Measurements from ENCODE around the gene TBXA2R. TPM values are rescaled to one million over a fixed set of nuclear protein-coding genes. Genes with fewer than 3 reads are reported as not detected.
"Not testable (repeated sequence)": the region's sequence is repeated elsewhere in the genome, so short reads cannot be mapped to it uniquely, and the experiment has no call there.

Gene TBXA2R
- total RNA-seq, 4 donors from 2014 or later, result 0.27 to 0.79 TPM; not detected in 2

- Histone ChIP-seq H3K4me3 (no peak overlapping the region), H3K36me3 (peaks cover 0 to 14% (median 5%) of the 10 kb centered on the region in 4 donors), H3K27ac (no peak overlapping the region), H3K4me1 (no peaks in the 10 kb centered on the region), H3K9me3 (no peaks in the 10 kb centered on the region), H3K27me3 (no peaks in the 10 kb centered on the region)
- 89% methylated on average over 3 to 22 of the region's 22 CpGs for WGBS, 2 donors (ENCODE audit: low coverage in 1 of 2)
- DNase-seq, result no peak
- no peak for TF ChIP-seq CTCF (IDR thresholded peaks at IDR 0.05)
- TF ChIP-seq POLR2AphosphoS5 (IDR thresholded peaks at IDR 0.05), result no peak
- TF ChIP-seq POLR2A (IDR thresholded peaks at IDR 0.05), result no peak
- TF ChIP-seq EP300 (IDR thresholded peaks at IDR 0.05; ENCODE audit: low read depth), result no peak
- intact Hi-C loops (cut with DNase I; ENCODE audit: low total_unique reads) (no loop called here), in situ Hi-C loops (cut with MboI; ENCODE audit: low pct_ligation_motif_present in 1 of 4, low pct_unique_long_range_greater_than_20kb in 1 of 4, low sequenced_read_pairs in 3 of 4) (no loop called here)
Measured at GRCh38 chr19:3633559-3633988, 26.9 kb upstream of the TBXA2R start.

- Histone ChIP-seq H3K4me1 (no peaks in the 10 kb centered on the region), H3K4me3 (no peak overlapping the region), H3K27me3 (no peaks in the 10 kb centered on the region), H3K9me3 (no peaks in the 10 kb centered on the region), H3K27ac (no peak overlapping the region), H3K36me3 (peaks cover 0 to 10% (median 3%) of the 10 kb centered on the region in 4 donors)
- 91 to 100% methylated on average over 5 to 50 of the region's 50 CpGs for WGBS, 2 donors (ENCODE audit: low coverage in 1 of 2)
- intact Hi-C loops (cut with DNase I; ENCODE audit: low total_unique reads), result no loop called here
- no peak for DNase-seq
- in situ Hi-C loops (cut with MboI; ENCODE audit: low pct_ligation_motif_present in 1 of 4, low pct_unique_long_range_greater_than_20kb in 1 of 4, low sequenced_read_pairs in 3 of 4), result no loop called here
- TF ChIP-seq POLR2A (IDR thresholded peaks at IDR 0.05), result no peak
- no peak for TF ChIP-seq EP300 (IDR thresholded peaks at IDR 0.05; ENCODE audit: low read depth)
- TF ChIP-seq CTCF (IDR thresholded peaks at IDR 0.05), result no peak
- no peak for TF ChIP-seq POLR2AphosphoS5 (IDR thresholded peaks at IDR 0.05)
Measured at GRCh38 chr19:3632739-3633558, 26.3 kb upstream of the TBXA2R start.

GRCh38 chr19:3632098-3632497 is 25.4 kb upstream of the TBXA2R start:
- WGBS, 2 donors (ENCODE audit: low coverage in 1 of 2), result 84% methylated on average over 16 of the region's 16 CpGs; no CpG with 5 or more reads in 1 of the 2 donors
- no peaks in the 10 kb centered on the region for H3K27me3 ChIP-seq
- in situ Hi-C loops (cut with MboI; ENCODE audit: low pct_ligation_motif_present in 1 of 4, low pct_unique_long_range_greater_than_20kb in 1 of 4, low sequenced_read_pairs in 3 of 4) (no loop called here), intact Hi-C loops (cut with DNase I; ENCODE audit: low total_unique reads) (no loop called here)
- peaks cover 0 to 10% (median 3%) of the 10 kb centered on the region in 4 donors for H3K36me3 ChIP-seq
- H3K4me3 ChIP-seq, result no peak overlapping the region
- peaks cover 0 to 4% (median 0%) of the 10 kb centered on the region in 4 donors for H3K4me1 ChIP-seq
- TF ChIP-seq CTCF (IDR thresholded peaks at IDR 0.05) (no peak), POLR2AphosphoS5 (IDR thresholded peaks at IDR 0.05) (no peak), POLR2A (IDR thresholded peaks at IDR 0.05) (no peak), EP300 (IDR thresholded peaks at IDR 0.05; ENCODE audit: low read depth) (no peak)
- no peak overlapping the region for H3K27ac ChIP-seq
- no peaks in the 10 kb centered on the region for H3K9me3 ChIP-seq
- no peak for DNase-seq

- Histone ChIP-seq H3K4me1 (peaks cover 0 to 4% (median under 1%) of the 10 kb centered on the region in 4 donors), H3K4me3 (no peak overlapping the region), H3K27me3 (no peaks in the 10 kb centered on the region), H3K36me3 (peaks cover 0 to 7% (median 3%) of the 10 kb centered on the region in 4 donors), H3K9me3 (no peaks in the 10 kb centered on the region), H3K27ac (no peak overlapping the region)
- DNase-seq, result no peak
- intact Hi-C loops (cut with DNase I; ENCODE audit: low total_unique reads), result no loop called here
- TF ChIP-seq EP300 (IDR thresholded peaks at IDR 0.05; ENCODE audit: low read depth), result no peak
- no peak for TF ChIP-seq POLR2A (IDR thresholded peaks at IDR 0.05)
- no peak for TF ChIP-seq CTCF (IDR thresholded peaks at IDR 0.05)
- no peak for TF ChIP-seq POLR2AphosphoS5 (IDR thresholded peaks at IDR 0.05)
- 85 to 93% methylated on average over 6 to 43 of the region's 43 CpGs for WGBS, 2 donors (ENCODE audit: low coverage in 1 of 2)
- in situ Hi-C loops (cut with MboI; ENCODE audit: low pct_ligation_motif_present in 1 of 4, low pct_unique_long_range_greater_than_20kb in 1 of 4, low sequenced_read_pairs in 3 of 4), result no loop called here
Measured at GRCh38 chr19:3631053-3631861, 24.6 kb upstream of the TBXA2R start.

GRCh38 chr19:3628766-3629165 is 22.1 kb upstream of the TBXA2R start:
- H3K9me3 ChIP-seq; H3K27me3 ChIP-seq; in situ Hi-C loops (cut with MboI; ENCODE audit: low pct_ligation_motif_present in 1 of 4, low pct_unique_long_range_greater_than_20kb in 1 of 4, low sequenced_read_pairs in 3 of 4); DNase-seq; H3K27ac ChIP-seq; H3K4me3 ChIP-seq; intact Hi-C loops (cut with DNase I; ENCODE audit: low total_unique reads); H3K36me3 ChIP-seq: not testable (repeated sequence)
- 43 to 63% methylated on average over 5 to 9 of the region's 9 CpGs for WGBS, 2 donors (ENCODE audit: low coverage in 1 of 2)
- peaks cover 14 to 24% (median 17%) of the 10 kb centered on the region in 4 donors for H3K4me1 ChIP-seq

Data from transverse colon (tissue), 4 donors.